ENCODE results near the gene CEP83. TPM values are rescaled to one million over a fixed set of nuclear protein-coding genes. Genes with fewer than 3 reads are reported as not detected.
"Not testable (repeated sequence)": the region's sequence is repeated elsewhere in the genome, so short reads cannot be mapped to it uniquely, and the experiment has no call there.

Gene CEP83
- total and polyA plus RNA-seq, 7 donors, result 3.4 to 8.4 (median 6.5) TPM

DNA sequence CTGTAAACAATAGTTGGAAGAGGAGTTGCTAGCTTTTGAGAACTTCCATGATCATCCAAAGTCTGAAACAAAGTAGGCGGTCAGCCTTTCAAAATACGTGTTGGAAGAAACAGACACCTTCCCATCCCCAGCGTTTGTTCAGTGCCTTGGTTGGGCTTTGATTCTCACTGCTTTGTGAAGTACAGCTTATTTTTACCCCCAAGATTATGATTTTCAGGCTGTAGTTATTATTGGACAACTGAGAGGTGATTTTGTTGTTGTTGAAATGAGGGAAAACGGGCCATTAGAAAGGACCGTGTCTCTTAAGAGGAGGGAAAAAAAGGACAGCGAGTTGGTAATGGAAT, 921 bp upstream of the CEP83 start:
- H3K9me3 ChIP-seq, result no peaks in the 10 kb centered on the region
- intact Hi-C loops (cut with DNase I), result no loop called here
- ATAC-seq, result no peak
- WGBS, 3 donors, result 10 to 19% (median 14%) methylated on average over 6 of the region's 6 CpGs
- no peak for DNase-seq
- TF ChIP-seq, protein P1, sequence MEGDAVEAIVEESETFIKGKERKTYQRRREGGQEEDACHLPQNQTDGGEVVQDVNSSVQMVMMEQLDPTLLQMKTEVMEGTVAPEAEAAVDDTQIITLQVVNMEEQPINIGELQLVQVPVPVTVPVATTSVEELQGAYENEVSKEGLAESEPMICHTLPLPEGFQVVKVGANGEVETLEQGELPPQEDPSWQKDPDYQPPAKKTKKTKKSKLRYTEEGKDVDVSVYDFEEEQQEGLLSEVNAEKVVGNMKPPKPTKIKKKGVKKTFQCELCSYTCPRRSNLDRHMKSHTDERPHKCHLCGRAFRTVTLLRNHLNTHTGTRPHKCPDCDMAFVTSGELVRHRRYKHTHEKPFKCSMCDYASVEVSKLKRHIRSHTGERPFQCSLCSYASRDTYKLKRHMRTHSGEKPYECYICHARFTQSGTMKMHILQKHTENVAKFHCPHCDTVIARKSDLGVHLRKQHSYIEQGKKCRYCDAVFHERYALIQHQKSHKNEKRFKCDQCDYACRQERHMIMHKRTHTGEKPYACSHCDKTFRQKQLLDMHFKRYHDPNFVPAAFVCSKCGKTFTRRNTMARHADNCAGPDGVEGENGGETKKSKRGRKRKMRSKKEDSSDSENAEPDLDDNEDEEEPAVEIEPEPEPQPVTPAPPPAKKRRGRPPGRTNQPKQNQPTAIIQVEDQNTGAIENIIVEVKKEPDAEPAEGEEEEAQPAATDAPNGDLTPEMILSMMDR (IDR thresholded peaks at IDR 0.05), result no peak
- no peaks in the 10 kb centered on the region for H3K27me3 ChIP-seq (ENCODE audit: insufficient read depth in 3 of 3, low read length in 2 of 3)
- H3K36me3 ChIP-seq (ENCODE audit: insufficient read depth in 1 of 2, low read depth in 1 of 2), result no peaks in the 10 kb centered on the region
- H3K4me3 ChIP-seq, result peak overlapping the region; percentile 77
- peaks cover 8% of the 10 kb centered on the region for H3K4me1 ChIP-seq
- peak overlapping the region; percentile 87 for H3K27ac ChIP-seq

DNA sequence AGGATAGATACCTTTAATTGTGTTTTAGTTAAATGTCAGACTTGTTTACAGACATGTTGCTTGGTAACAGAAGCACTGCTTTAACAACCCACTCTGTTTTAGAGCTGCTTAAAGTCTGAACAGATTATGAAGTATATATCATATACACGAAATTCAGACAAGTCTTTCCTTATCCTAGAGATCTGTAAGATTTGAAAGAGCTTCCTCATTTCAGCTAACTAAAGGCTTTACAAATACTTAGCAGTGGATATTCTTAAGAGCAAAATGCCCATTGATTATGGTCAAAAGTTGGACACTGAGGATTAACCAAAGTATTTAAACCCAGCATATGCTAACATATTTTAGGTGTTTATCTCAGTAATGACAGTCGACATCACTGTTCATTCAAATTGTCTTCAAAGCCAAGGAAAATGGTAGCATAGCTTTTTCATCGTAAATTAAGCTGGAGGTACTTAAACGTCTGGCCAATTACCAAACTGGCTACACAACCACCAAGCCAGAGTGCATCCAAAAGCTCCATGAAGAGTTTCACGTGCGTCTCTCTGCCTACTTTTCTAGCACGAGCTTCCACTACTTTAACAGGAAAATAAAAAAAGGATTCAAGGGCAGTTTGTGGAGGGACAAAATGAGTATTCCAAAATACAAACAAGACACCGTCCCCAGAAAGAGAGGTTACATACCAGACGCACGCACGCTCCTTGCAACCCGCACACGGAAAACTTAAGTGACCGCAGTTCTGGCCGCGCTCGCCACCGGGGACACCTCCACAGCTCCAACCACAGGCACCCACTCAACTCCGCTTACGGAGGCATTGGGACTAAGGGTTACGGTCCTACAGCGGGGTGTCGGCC, 565 bp downstream of the CEP83 start:
- 1 to 2% (median 1%) methylated on average over 23 of the region's 23 CpGs for WGBS, 3 donors
- Histone ChIP-seq H3K36me3 (ENCODE audit: insufficient read depth in 1 of 2, low read depth in 1 of 2) (peaks cover 0 to 9% of the 10 kb centered on the region in 2 donors), H3K4me1 (peaks cover 8% of the 10 kb centered on the region), H3K27ac (peak overlapping the region; percentile 87), H3K4me3 (peak overlapping the region; percentile 77), H3K9me3 (no peaks in the 10 kb centered on the region), H3K27me3 (ENCODE audit: insufficient read depth in 3 of 3, low read length in 2 of 3) (no peaks in the 10 kb centered on the region)
- intact Hi-C loops (cut with DNase I), result no loop called here
- no peak for DNase-seq
- TF ChIP-seq, protein P1 (IDR thresholded peaks at IDR 0.05), result no peak
- ATAC-seq, result peak; percentile 65 to 74 (median 72)

DNA sequence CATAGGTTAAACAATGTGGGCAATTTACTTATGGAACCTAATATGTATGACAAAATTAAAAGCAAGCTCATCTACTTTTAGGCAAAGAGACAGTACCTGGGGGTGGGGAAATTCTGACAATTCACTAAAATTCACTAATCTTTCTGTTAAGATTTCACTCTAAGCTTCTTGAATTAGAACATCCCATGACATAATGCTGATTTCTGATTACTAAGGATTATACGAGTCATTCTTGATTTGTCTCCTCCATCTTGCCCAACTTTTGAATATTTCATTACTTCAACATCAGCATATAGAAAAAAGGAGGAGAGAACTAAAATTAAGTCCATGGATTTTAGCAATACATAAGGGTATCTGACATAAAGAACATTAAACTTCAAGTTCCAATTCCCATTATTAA, 2.4 kb downstream of the CEP83 start:
- TF ChIP-seq, protein P1 (IDR thresholded peaks at IDR 0.05), result no peak
- Histone ChIP-seq H3K36me3 (ENCODE audit: insufficient read depth in 1 of 2, low read depth in 1 of 2) (peaks cover 0 to 13% of the 10 kb centered on the region in 2 donors), H3K9me3 (no peaks in the 10 kb centered on the region), H3K27me3 (ENCODE audit: insufficient read depth in 3 of 3, low read length in 2 of 3) (no peaks in the 10 kb centered on the region), H3K27ac (no peak overlapping the region), H3K4me1 (peaks cover 8% of the 10 kb centered on the region), H3K4me3 (no peak overlapping the region)
- 79 to 88% (median 88%) methylated on average over 1 of the region's 1 CpG for WGBS, 3 donors
- no peak for ATAC-seq
- DNase-seq, result no peak
- intact Hi-C loops (cut with DNase I), result no loop called here

DNA sequence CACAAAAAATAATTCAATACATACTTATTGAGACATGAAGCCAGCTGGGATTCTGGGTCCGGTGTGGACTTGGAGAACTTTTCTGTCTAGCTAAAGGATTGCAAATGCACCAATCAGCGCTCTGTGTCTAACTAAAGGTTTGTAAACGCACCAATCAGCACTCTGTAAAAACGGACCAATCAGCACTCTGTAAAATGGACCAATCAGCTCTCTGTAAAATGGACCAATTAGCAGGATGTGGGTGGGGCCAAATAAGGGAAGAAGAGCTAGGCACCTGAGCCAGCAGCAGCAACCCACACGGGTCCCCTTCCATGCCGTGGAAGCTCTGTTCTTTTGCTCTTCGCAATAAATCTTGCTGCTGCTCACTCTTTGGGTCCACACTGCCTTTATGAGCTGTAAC, 5.3 kb downstream of the CEP83 start:
- H3K27ac ChIP-seq; H3K4me3 ChIP-seq; H3K9me3 ChIP-seq; DNase-seq; ATAC-seq; H3K27me3 ChIP-seq (ENCODE audit: insufficient read depth in 3 of 3, low read length in 2 of 3); intact Hi-C loops (cut with DNase I); H3K4me1 ChIP-seq: not testable (repeated sequence)
- peaks cover 0 to 13% of the 10 kb centered on the region in 2 donors for H3K36me3 ChIP-seq (ENCODE audit: insufficient read depth in 1 of 2, low read depth in 1 of 2)
- WGBS, 3 donors, result 93 to 99% (median 96%) methylated on average over 7 of the region's 7 CpGs

DNA sequence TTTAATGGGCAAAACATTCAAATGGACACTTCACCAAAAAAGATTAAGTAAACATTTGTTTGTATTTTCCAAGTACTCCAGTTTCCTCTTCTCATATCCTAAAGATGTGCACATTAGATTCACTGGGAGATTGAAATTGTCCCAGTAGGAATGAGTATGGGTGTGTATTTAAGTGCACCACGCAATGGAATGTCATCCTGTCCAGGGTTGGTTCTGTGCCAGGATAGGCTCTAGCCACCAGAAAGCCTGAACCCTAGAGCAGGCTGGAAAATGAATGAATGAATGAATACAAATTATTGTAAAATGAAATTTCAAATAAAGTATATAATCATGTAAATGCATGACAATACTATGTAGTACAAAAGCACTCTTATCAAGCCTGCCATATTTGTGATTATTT, 14.0 kb downstream of the CEP83 start:
- DNase-seq, result no peak
- 14 to 34% (median 26%) methylated on average over 1 of the region's 1 CpG for WGBS, 3 donors
- no peak overlapping the region for H3K4me3 ChIP-seq
- no peak for ATAC-seq
- TF ChIP-seq, protein P1 (IDR thresholded peaks at IDR 0.05), result no peak
- H3K27me3 ChIP-seq (ENCODE audit: insufficient read depth in 3 of 3, low read length in 2 of 3), result no peaks in the 10 kb centered on the region
- intact Hi-C loops (cut with DNase I), result no loop called here
- H3K36me3 ChIP-seq (ENCODE audit: insufficient read depth in 1 of 2, low read depth in 1 of 2), result no peaks in the 10 kb centered on the region
- H3K4me1 ChIP-seq, result peaks cover 3% of the 10 kb centered on the region
- no peak overlapping the region for H3K27ac ChIP-seq
- no peaks in the 10 kb centered on the region for H3K9me3 ChIP-seq

Data from psoas muscle (tissue), 8 donors.